ENCODE results near the gene RNU5B-1. TPM values are rescaled to one million over a fixed set of nuclear protein-coding genes. Genes with fewer than 3 reads are reported as not detected.

The RNU5B-1 gene
- total RNA-seq = 18.4 TPM

- DNase-seq (ENCODE audit: low spot score) = peak; percentile 84
Measured at GRCh38 chr15:65304381-65305149, at the start of gene RNU5B-1. Gene RNU5B-1, plus strand, starts transcription at chr15:65304677.

GRCh38 chr15:65254758-65255157 is 49.7 kb upstream of the RNU5B-1 start:
- no peak for DNase-seq (ENCODE audit: low spot score)

- no peak for DNase-seq (ENCODE audit: low spot score)
Measured at GRCh38 chr15:65255486-65256140, 48.9 kb upstream of the RNU5B-1 start.

GRCh38 chr15:65258375-65259262 is 45.9 kb upstream of the RNU5B-1 start:
- peak; percentile 29 for DNase-seq (ENCODE audit: low spot score)

- peak; percentile 48 for DNase-seq (ENCODE audit: low spot score)
Measured at GRCh38 chr15:65259367-65259797, 45.1 kb upstream of the RNU5B-1 start.

DNA sequence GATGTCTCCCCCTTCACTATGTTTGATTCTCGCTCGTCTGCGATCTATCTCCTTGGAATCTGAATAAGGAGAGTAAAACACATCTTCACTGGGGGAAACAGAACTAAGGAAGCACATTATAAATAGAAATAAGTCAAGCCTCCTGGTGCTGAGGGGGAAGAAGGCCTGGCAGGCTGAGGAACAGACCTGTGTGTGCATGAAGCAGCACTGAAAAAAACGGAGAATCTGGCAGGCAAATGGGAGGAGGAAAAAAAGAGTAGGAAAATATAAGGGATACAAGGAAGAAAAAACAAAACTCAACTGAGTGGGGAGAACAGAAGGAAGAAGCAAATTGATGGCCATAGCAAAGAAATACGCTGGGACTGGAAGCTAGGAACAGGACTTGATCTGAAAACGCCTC is 43.5 kb upstream of the RNU5B-1 start:
- DNase-seq (ENCODE audit: low spot score) = no peak

DNA sequence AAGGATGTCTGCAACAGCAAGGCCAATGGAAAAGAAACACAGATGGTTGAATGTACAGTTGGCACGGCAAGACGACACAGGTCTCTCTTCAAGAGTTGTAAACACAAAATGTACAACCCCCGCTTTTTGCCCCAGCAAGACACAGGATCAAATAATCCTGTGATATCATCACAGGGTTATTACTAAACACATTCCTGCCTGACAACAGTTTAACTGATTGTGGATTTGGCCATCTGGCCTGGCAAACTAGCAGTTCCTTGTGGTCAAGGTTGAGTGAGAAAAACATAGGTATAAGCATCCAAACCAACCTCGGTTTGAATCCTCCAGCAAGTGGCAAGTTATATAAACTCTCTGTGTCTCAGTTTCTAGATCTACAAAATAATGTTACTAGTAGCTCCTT is 41.2 kb upstream of the RNU5B-1 start:
- no peak for DNase-seq (ENCODE audit: low spot score)

- DNase-seq (ENCODE audit: low spot score) = peak; percentile 49
Measured at GRCh38 chr15:65264863-65265430, 39.5 kb upstream of the RNU5B-1 start.

GRCh38 chr15:65266469-65266868 is 38.0 kb upstream of the RNU5B-1 start:
- DNase-seq (ENCODE audit: low spot score) = no peak

GRCh38 chr15:65268411-65268810 is 36.1 kb upstream of the RNU5B-1 start:
- DNase-seq (ENCODE audit: low spot score) = no peak

- peak; percentile 75 for DNase-seq (ENCODE audit: low spot score)
Measured at GRCh38 chr15:65270811-65271545, 33.5 kb upstream of the RNU5B-1 start.

DNA sequence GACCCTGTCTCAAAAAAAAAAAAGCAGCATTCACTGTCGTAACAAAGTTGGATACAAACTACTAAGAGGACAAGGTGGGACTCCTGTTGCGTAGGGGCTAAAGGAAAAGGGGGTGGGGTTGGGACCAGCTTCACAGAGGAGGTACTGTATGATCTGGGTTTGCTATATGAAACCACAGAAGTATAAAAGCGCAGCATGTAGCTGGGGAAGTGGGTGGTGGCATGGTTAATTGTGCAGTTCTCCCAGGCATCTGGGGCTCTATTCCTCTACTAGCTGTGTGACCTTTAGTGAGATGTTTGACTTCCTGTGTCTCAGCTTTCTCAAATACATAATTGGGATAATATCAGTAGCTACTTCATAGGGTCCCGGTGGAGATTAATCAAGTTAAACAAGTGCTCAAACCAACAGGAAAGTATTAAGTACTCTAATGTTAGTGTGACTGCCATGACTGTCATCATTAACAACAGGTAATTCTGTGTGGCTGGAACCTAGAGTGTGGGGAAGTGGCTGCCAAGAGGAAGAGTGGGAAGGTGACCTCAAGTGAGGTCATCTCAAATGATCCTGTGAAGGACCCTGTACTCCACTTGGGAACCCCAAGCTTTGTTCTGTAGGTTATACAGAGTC is 29.3 kb upstream of the RNU5B-1 start:
- DNase-seq (ENCODE audit: low spot score) = no peak

DNA sequence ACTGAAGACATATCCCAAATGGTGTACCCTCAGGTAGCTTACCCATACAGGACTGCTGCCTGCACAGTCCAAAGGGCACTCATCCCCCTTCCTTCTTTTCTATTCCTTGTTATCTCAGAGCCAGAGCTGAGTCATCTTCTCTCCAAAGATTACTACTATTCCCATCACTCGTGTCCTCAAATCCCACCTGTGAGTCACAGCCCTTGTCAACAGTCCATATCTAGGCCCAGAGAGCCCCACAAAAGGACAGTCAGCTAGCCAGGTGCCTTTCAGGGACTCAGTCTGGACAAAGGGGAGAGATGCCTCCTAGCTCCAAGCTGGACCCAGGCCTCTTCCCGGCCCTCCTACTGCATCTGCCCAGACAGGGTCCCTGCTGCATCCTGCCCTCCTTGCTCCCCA is 28.8 kb upstream of the RNU5B-1 start:
- DNase-seq (ENCODE audit: low spot score) = no peak

GRCh38 chr15:65277015-65277414 is 27.5 kb upstream of the RNU5B-1 start:
- DNase-seq (ENCODE audit: low spot score) = no peak

DNA sequence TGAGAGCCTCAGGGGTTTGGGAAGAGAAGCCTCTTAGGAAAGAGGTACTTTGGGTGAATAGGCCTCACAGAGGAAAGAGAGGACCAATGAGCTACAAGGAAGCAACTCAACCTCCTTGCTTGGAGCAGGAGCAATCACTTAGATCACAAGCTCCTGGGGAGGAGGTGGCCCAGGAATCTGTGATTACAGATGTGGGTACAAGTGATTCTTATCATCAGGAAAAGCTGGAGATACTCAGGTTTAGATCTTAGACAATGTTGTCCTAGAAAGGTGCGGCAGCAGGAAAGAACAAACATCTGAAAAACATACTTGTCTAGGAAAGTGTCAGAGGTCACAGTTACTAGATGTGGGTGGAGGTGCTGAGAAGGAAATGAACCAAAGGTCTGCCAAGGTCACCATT is 26.0 kb upstream of the RNU5B-1 start:
- no peak for DNase-seq (ENCODE audit: low spot score)

DNA sequence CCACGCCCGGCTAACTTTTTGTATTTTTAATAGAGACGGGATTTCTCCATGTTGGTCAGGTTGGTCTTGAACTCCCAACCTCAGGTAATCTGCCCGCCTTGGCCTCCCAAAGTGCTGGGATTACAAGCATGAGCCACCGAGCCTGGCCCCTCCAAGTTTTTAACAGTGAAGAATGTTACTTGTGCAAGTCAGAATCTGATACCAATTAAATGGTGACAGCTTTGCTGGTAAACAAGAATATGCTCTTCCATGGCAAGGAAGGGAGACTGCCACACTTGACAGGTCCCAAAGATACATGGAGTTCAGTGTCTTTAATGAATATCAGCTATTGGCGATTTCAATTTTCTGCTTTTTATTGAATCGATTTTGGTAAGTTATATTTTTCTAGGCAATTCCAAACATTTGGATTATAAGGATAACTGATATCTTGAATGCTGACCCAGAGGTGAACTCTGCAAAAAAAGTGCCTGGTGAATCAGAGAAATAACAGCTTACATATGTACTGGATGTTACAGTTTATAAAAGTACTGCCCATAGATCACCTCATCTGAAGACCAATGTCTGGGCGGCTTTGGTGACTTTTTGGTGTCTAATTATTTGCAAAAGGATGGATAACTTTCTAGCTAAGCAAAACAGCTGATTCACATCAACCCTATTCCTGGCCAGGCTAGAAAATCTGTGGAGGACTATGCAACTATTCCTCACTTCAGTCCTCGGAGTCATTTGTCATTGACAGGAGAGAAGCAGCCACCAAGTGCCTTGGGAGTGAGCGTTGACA is 19.0 kb upstream of the RNU5B-1 start:
- no peak for DNase-seq (ENCODE audit: low spot score)

DNA sequence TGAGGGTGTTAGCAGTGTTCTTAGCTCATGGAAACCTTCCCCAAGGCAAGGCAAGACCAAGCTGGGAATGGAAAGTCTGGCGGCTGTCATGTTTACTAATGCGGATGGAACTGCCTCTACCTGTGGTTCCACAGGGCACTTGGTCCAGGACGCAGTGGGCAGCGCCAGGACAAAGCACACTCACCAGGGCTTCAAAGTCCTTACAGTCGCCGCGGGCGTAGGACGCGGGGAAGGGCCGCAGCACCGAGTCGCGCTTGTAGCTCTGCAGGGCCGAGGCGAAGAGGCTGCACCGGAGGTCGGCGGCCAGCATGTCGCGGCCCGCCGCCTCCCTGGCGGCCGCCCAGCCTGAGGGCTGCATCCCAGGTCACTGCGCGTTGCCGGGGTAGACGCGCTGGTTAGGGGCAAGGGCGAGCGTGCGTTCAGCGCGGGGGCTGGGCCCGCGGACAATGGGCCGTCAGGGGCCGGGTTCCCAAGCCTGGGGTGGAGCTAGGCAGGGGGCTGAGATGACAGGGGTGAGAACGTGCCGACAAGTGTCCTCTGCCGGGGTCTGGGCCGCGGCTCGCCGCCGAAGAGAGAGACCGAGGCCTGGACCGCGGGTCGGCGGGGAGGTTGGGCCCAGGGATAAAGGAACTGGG is 18.3 kb upstream of the RNU5B-1 start:
- peak; percentile 26 for DNase-seq (ENCODE audit: low spot score)

GRCh38 chr15:65286704-65287519 is 17.6 kb upstream of the RNU5B-1 start, which contains the start of gene PARP16:
Gene PARP16, minus strand, starts transcription at chr15:65286883. Its CDS starts 457 bp downstream, at chr15:65286426.
- DNase-seq (ENCODE audit: low spot score) = peak; percentile 90

DNA sequence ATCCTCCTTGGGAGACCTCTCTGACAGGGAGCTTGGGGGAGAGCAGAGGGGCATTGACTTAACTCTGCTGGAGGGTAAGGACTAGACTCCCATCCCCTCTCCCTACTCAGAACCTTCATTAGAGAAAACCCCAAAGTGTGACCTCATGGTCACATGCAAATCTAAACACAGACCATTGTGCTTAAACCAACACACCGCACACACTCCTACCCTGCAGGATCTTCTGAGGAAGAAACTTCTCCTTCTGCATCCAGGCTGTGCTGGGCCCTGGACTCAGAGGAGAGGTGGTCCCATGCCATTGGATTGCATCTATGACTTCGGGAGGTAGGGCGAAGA is 17.0 kb upstream of the RNU5B-1 start:
- no peak for DNase-seq (ENCODE audit: low spot score)

Measured in mucosa of gallbladder (tissue), 1 donor.